Vagina (tissue), 2 donors: ENCODE data around the gene SLC23A2. TPM values are rescaled to one million over a fixed set of nuclear protein-coding genes. Genes with fewer than 3 reads are reported as not detected.
"Not testable (repeated sequence)": the region's sequence is repeated elsewhere in the genome, so short reads cannot be mapped to it uniquely, and the experiment has no call there.

Experiments used
- DNase-seq, 2 donors: peaks; one replicate each; pipeline ENCODE4 v3.0.0-alpha.2; 2017; ENCODE audit errors: extremely low spot score in 2 of 2
- H3K27ac ChIP-seq: fragments of 200-600 bp; sonication (generic); one replicate; pipeline ENCODE4 v1.5.1; 2019
- H3K27me3 ChIP-seq: fragments of 200-600 bp; sonication (generic); one replicate; pipeline ENCODE4 v1.5.1; 2019
- H3K36me3 ChIP-seq, 2 donors: fragments of 200-600 bp; sonication (generic); one replicate each; pipeline ENCODE4 v1.5.1; 2017 to 2019
- H3K4me1 ChIP-seq: fragments of 200-600 bp; sonication (generic); one replicate; pipeline ENCODE4 v1.5.1; 2019
- H3K4me3 ChIP-seq, 2 donors: fragments of 200-600 bp; sonication (generic); 1 replicate in 1 of 2; 2 replicates in 1 of 2; pipeline ENCODE4 v1.5.1; 2016 to 2019
- H3K9me3 ChIP-seq: fragments of 200-600 bp; sonication (generic); one replicate; pipeline ENCODE4 v1.5.1; 2019
- CTCF ChIP-seq, 3 experiments: fragments of 450-650 bp in 2 of 3; fragments of 200-600 bp in 1 of 3; sonication (generic) in 1 of 3; IDR thresholded peaks; one replicate each; pipeline ENCODE4 v1.5.1; 2017 to 2019; ENCODE audit warnings: antibody characterized with exemption in 3 of 3, mild to moderate bottlenecking in 2 of 3, moderate library complexity in 2 of 3
- POLR2A ChIP-seq, 2 donors: fragments of 450-650 bp; IDR thresholded peaks; one replicate each; pipeline ENCODE4 v1.6.1; 2017; ENCODE audit warnings: antibody characterized with exemption in 2 of 2, mild to moderate bottlenecking in 2 of 2, moderate library complexity in 2 of 2
- POLR2AphosphoS5 ChIP-seq, 2 donors: sonication (generic); formaldehyde crosslinking; IDR thresholded peaks; one replicate each; pipeline ENCODE4 v1.9.0; 2017; ENCODE audit warnings: antibody characterized with exemption in 2 of 2, mild to moderate bottlenecking in 2 of 2, low read depth in 1 of 2; ENCODE audit not compliant: insufficient read depth in 1 of 2
- intact Hi-C: fragments of 100-400 bp; cut with DNase I; formaldehyde crosslinking; loops from one replicate; pipeline ENCODE4 v1.15.1; 2023
- total RNA-seq: library from RNA; depleted of rRNA; stranded (reverse); fragments of >200 nt; gene quantifications from one replicate; pipeline ENCODE4 v1.2.3, GENCODE V29; 2016

The SLC23A2 gene
- total RNA-seq, 1 donor from 2014 or later = 14.7 TPM

- intact Hi-C loops = no loop called here
- TF ChIP-seq CTCF (IDR thresholded peaks at IDR 0.05) = no peak
- Histone ChIP-seq H3K4me1 (no peaks in the 10 kb centered on the region), H3K27ac (no peak overlapping the region), H3K27me3 (no peaks in the 10 kb centered on the region), H3K9me3 (no peaks in the 10 kb centered on the region), H3K4me3 (no peak overlapping the region), H3K36me3 (peaks cover 0 to 19% of the 10 kb centered on the region in 2 donors)
- no peak for DNase-seq
Measured at GRCh38 chr20:4885877-4886276, 115.4 kb downstream of the SLC23A2 start.

GRCh38 chr20:4883546-4883945, 117.8 kb downstream of the SLC23A2 start:
- H3K27ac ChIP-seq = no peak overlapping the region
- DNase-seq = no peak
- no peaks in the 10 kb centered on the region for H3K9me3 ChIP-seq
- TF ChIP-seq POLR2A (IDR thresholded peaks at IDR 0.05) (no peak), CTCF (IDR thresholded peaks at IDR 0.05) (no peak), POLR2AphosphoS5 (IDR thresholded peaks at IDR 0.05; ENCODE audit: insufficient read depth in 1 of 2, low read depth in 1 of 2) (no peak)
- H3K4me3 ChIP-seq = no peak overlapping the region
- peaks cover 0 to 32% of the 10 kb centered on the region in 2 donors for H3K36me3 ChIP-seq
- no peaks in the 10 kb centered on the region for H3K4me1 ChIP-seq
- no peaks in the 10 kb centered on the region for H3K27me3 ChIP-seq
- intact Hi-C loops = no loop called here

- H3K36me3 ChIP-seq = peaks cover 0 to 32% of the 10 kb centered on the region in 2 donors
- TF ChIP-seq POLR2AphosphoS5 (IDR thresholded peaks at IDR 0.05; ENCODE audit: insufficient read depth in 1 of 2, low read depth in 1 of 2) (no peak), POLR2A (IDR thresholded peaks at IDR 0.05) (no peak), CTCF (IDR thresholded peaks at IDR 0.05) (no peak)
Measured at GRCh38 chr20:4883051-4883450, 118.3 kb downstream of the SLC23A2 start.

GRCh38 chr20:4881006-4881730, 120.1 kb downstream of the SLC23A2 start:
- Histone ChIP-seq H3K4me1 (no peaks in the 10 kb centered on the region), H3K36me3 (peaks cover 0 to 32% of the 10 kb centered on the region in 2 donors), H3K27ac (no peak overlapping the region), H3K27me3 (no peaks in the 10 kb centered on the region), H3K4me3 (no peak overlapping the region), H3K9me3 (no peaks in the 10 kb centered on the region)
- intact Hi-C loops = no loop called here
- no peak for DNase-seq
- no peak for TF ChIP-seq POLR2AphosphoS5 (IDR thresholded peaks at IDR 0.05; ENCODE audit: insufficient read depth in 1 of 2, low read depth in 1 of 2)
- TF ChIP-seq POLR2A (IDR thresholded peaks at IDR 0.05) = no peak
- TF ChIP-seq CTCF (IDR thresholded peaks at IDR 0.05) = no peak

More at GRCh38 chr20:4883051-4883450, 118.3 kb downstream of the SLC23A2 start:
- Histone ChIP-seq H3K27ac (no peak overlapping the region), H3K4me1 (no peaks in the 10 kb centered on the region), H3K27me3 (no peaks in the 10 kb centered on the region), H3K9me3 (no peaks in the 10 kb centered on the region), H3K4me3 (no peak overlapping the region)
- DNase-seq = no peak
- intact Hi-C loops = no loop called here

- no peak for DNase-seq
- H3K4me1 ChIP-seq = no peaks in the 10 kb centered on the region
- H3K27me3 ChIP-seq = no peaks in the 10 kb centered on the region
- H3K9me3 ChIP-seq = no peaks in the 10 kb centered on the region
- no peak for TF ChIP-seq CTCF (IDR thresholded peaks at IDR 0.05)
- TF ChIP-seq POLR2A (IDR thresholded peaks at IDR 0.05) = no peak
- TF ChIP-seq POLR2AphosphoS5 (IDR thresholded peaks at IDR 0.05; ENCODE audit: insufficient read depth in 1 of 2, low read depth in 1 of 2) = no peak
- no peak overlapping the region for H3K4me3 ChIP-seq
- H3K36me3 ChIP-seq = peaks cover 0 to 40% of the 10 kb centered on the region in 2 donors
- no peak overlapping the region for H3K27ac ChIP-seq
- intact Hi-C loops = no loop called here
Measured at GRCh38 chr20:4880051-4880450, 121.3 kb downstream of the SLC23A2 start.

GRCh38 chr20:4878099-4878498, 123.2 kb downstream of the SLC23A2 start:
- H3K36me3 ChIP-seq = peaks cover 0 to 42% of the 10 kb centered on the region in 2 donors
- intact Hi-C loops, DNase-seq, H3K27me3 ChIP-seq, H3K4me1 ChIP-seq, H3K9me3 ChIP-seq, H3K4me3 ChIP-seq, H3K27ac ChIP-seq: not testable (repeated sequence)
